Cardiac muscle cell (in vitro differentiated cells and primary cell): ENCODE measurements around the gene AHRR. TPM values are rescaled to one million over a fixed set of nuclear protein-coding genes. Genes with fewer than 3 reads are reported as not detected.
"Not testable (repeated sequence)": the region's sequence is repeated elsewhere in the genome, so short reads cannot be mapped to it uniquely, and the experiment has no call there.

Experiments
- DNase-seq, 2 donors: peaks; one replicate each; pipeline versions ENCODE4 v3.0.0 to v3.0.0-alpha.2; 2010 to 2017; ENCODE audit warnings: low read depth in 1 of 2, low spot score in 1 of 2
- H3K27ac ChIP-seq: fragments of 200-600 bp; sonication (generic); 2 replicates; pipeline ENCODE4 v1.5.1; 2016
- H3K27me3 ChIP-seq: fragments of 200-600 bp; sonication (generic); 2 replicates; pipeline ENCODE4 v1.6.0; 2016; ENCODE audit warnings: control low read depth
- H3K36me3 ChIP-seq: fragments of 200-600 bp; sonication (generic); 2 replicates; pipeline ENCODE4 v1.5.1; 2016; ENCODE audit warnings: control low read depth
- H3K4me1 ChIP-seq: fragments of 200-600 bp; sonication (generic); 2 replicates; pipeline ENCODE4 v1.8.1; 2017; ENCODE audit warnings: low read depth, mild to moderate bottlenecking, mixed run types
- H3K4me3 ChIP-seq: fragments of 200-600 bp; sonication (generic); 2 replicates; pipeline ENCODE4 v1.5.1; 2016; ENCODE audit warnings: mild to moderate bottlenecking
- H3K9me3 ChIP-seq: fragments of 200-600 bp; sonication (generic); 2 replicates; pipeline ENCODE4 v1.5.1; 2017; ENCODE audit warnings: low read depth, mild to moderate bottlenecking, control low read depth
- polyA plus RNA-seq: library from polyadenylated mRNA; unstranded; fragments of >200 nt; fragmentation: Nextera tagmentation; extraction: Ambion mirVana; gene quantifications from 2 replicates; pipeline ENCODE4 v1.2.1, GENCODE V29; 2016
- total RNA-seq: library from RNA; depleted of rRNA; stranded (reverse); fragments of >200 nt; gene quantifications from 2 replicates; pipeline ENCODE4 v1.2.3, GENCODE V29; 2016
- TF ChIP-seq, protein P1 (sequence below): IDR thresholded peaks from 2 replicates; pipeline ENCODE4 v1.5.1; 2012; ENCODE audit warnings: low read depth, mild to moderate bottlenecking, low read length

Gene AHRR
- total and polyA plus RNA-seq, 2 experiments from 2014 or later: 0.99 to 1.4 TPM

DNA sequence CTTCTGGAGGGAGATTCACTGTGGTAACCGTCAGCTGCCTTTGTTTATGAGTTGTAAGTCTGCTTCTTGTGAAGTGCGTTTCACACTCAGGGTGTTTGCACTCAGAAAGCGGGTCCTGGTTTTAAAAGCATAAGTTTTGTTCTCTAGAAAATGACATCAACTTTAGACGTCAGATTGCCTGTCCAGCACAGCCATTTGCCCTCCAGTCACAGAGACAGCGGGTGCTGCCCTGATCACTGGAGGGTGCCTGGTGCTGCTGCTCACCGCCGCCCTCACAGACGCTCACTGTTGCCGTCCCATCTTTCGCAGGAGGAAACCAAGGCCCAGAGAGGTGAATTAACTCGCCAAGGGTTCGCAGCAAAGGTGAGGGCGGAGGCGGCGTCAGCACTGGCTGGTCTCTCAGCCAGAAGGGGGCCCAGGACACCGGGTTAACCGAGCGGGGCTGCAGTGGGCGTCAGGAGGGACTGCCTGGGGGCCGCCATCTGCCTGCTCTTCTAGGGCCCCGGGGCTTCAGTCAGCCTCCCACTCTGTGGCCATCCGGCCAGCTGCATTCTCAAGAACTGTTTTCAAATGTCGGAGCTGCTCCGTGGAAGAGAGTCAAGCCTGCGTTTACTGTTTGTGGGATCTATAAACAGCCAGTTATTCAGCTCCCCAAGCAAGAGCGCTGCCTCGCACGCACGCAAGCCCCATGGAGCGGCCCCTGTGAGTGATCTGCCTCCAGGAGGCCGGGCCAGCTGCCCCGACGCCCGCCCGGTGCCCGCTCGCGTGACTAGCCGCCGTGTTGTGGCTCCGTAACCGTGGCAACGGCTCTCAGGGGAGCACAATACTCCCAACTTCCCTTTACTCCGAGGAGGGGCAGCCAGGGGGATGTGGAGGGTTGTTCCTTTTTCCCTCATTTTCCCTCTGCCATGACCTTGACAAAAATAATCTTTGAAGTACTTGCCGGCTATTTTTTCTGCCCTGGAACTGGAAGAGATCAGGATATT, 78.1 kb downstream of the AHRR start:
- H3K4me3 ChIP-seq: no peak overlapping the region
- peaks cover 11% of the 10 kb centered on the region for H3K4me1 ChIP-seq
- no peak overlapping the region for H3K27ac ChIP-seq

DNA sequence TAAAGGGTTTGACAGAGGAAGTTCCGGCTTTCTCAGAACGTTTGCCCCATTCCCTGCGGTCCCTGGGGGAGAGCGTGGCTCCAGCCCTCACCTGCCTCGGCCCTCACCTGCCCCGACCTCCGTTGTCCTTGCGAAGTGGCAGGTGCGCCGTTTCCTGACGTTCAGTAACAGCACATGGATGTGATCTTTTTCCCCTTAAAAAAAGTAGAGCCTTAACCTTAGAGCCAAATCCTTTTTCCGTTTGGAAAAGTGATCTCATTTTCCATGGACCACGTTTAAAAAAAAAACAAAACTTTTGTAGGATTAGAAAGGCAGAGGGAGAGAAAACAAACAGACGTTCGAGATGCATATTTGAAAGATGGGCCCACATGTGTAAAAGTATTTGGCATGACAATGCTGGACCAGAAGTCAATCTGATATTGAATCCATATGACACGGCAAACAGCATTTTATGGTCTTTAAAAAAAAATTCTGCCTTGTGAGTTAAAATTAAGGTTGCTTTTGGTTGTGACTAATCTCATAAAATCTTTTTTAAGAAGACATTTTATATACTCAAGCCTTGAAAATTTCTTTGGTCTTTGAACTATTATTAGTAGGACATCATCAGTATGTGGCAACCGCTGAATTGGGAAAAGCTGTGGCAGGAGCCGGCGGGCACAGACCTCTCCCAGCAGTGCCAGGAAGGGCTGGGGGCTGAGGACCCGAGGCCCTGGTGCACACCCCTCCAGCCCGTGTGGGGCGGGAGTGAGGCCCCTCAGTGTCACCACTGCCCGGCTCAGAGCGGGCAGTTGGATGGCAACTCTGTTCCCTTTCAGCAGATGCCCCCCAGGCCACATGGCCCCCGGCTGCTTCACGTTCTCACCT, 79.0 kb downstream of the AHRR start:
- no peak overlapping the region for H3K4me3 ChIP-seq
- H3K36me3 ChIP-seq: no peaks in the 10 kb centered on the region
- peaks cover 11% of the 10 kb centered on the region for H3K4me1 ChIP-seq
- no peak overlapping the region for H3K27ac ChIP-seq
- H3K27me3 ChIP-seq: no peaks in the 10 kb centered on the region
- no peak for DNase-seq
- H3K9me3 ChIP-seq: no peaks in the 10 kb centered on the region
- TF ChIP-seq, protein P1, sequence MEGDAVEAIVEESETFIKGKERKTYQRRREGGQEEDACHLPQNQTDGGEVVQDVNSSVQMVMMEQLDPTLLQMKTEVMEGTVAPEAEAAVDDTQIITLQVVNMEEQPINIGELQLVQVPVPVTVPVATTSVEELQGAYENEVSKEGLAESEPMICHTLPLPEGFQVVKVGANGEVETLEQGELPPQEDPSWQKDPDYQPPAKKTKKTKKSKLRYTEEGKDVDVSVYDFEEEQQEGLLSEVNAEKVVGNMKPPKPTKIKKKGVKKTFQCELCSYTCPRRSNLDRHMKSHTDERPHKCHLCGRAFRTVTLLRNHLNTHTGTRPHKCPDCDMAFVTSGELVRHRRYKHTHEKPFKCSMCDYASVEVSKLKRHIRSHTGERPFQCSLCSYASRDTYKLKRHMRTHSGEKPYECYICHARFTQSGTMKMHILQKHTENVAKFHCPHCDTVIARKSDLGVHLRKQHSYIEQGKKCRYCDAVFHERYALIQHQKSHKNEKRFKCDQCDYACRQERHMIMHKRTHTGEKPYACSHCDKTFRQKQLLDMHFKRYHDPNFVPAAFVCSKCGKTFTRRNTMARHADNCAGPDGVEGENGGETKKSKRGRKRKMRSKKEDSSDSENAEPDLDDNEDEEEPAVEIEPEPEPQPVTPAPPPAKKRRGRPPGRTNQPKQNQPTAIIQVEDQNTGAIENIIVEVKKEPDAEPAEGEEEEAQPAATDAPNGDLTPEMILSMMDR: no peak

More for the DNA sequence above, 78.1 kb downstream of the AHRR start:
- H3K9me3 ChIP-seq: no peaks in the 10 kb centered on the region
- no peaks in the 10 kb centered on the region for H3K27me3 ChIP-seq
- TF ChIP-seq, protein P1: no peak
- H3K36me3 ChIP-seq: no peaks in the 10 kb centered on the region
- DNase-seq: peak; percentile 66 to 96

DNA sequence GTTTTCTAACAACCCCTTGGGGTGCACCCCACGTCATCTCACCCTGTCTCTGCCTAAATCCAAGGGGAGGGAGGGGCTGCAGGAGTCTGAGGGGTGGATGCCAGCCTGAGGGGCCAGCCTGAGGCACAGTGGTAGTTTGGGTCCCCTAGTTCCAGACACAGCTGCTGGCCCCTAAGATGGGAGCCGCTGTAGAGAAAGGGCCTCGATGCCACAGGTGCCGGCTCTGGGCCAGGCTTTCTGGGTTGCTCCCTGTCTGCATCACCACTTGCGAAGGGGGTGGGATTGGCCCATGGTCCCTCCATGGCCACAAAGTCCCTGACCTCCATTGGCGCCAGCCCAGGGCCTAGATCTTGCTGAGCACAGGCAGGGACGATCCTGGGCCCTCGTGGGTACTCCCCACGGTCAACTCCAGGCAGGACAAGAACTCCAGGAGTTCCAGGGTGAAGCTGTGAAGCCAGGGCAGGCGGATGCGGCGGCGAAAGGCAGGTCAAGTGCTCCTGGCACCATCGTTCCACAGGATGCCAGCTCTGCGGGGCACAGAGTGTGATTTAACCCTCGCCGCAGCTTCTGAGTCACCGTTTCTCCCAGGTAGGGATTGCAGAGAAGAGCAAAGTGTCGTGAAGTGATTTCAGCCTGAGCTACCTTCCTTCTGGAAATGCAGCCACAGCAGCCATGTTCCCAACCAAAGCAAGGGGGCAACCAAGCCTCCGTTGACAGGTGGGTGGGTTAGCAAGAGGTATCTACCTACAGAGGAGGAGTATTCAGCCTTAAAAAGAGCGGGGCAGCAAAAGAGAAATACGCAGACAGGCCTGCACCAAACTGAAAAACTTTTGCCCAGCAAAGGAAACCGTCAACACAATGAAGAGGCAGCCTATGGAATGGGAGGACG, 79.9 kb downstream of the AHRR start:
- TF ChIP-seq, protein P1: no peak
- no peak overlapping the region for H3K27ac ChIP-seq

DNA sequence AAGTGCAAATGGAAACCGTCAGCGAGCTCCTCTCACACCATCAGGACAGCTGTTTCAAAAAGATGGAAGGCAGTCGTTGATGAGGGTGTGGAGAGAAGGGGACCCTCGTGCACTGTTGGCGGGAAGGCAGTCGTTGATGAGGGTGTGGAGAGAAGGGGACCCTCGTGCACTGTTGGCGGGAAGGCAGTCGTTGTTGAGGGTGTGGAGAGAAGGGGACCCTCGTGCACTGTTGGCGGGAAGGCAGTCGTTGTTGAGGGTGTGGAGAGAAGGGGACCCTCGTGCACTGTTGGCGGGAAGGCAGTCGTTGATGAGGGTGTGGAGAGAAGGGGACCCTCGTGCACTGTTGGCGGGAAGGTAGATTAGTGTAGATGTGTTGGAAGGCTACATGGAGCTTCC, 80.7 kb downstream of the AHRR start:
- not testable (repeated sequence) for H3K27me3 ChIP-seq, H3K4me3 ChIP-seq, H3K9me3 ChIP-seq, DNase-seq, H3K36me3 ChIP-seq, H3K27ac ChIP-seq
- peaks cover 11% of the 10 kb centered on the region for H3K4me1 ChIP-seq

More for the DNA sequence above, 79.9 kb downstream of the AHRR start:
- DNase-seq: no peak
- H3K27me3 ChIP-seq: no peaks in the 10 kb centered on the region
- no peaks in the 10 kb centered on the region for H3K9me3 ChIP-seq
- H3K4me3 ChIP-seq: no peak overlapping the region
- no peaks in the 10 kb centered on the region for H3K36me3 ChIP-seq
- peaks cover 11% of the 10 kb centered on the region for H3K4me1 ChIP-seq

DNA sequence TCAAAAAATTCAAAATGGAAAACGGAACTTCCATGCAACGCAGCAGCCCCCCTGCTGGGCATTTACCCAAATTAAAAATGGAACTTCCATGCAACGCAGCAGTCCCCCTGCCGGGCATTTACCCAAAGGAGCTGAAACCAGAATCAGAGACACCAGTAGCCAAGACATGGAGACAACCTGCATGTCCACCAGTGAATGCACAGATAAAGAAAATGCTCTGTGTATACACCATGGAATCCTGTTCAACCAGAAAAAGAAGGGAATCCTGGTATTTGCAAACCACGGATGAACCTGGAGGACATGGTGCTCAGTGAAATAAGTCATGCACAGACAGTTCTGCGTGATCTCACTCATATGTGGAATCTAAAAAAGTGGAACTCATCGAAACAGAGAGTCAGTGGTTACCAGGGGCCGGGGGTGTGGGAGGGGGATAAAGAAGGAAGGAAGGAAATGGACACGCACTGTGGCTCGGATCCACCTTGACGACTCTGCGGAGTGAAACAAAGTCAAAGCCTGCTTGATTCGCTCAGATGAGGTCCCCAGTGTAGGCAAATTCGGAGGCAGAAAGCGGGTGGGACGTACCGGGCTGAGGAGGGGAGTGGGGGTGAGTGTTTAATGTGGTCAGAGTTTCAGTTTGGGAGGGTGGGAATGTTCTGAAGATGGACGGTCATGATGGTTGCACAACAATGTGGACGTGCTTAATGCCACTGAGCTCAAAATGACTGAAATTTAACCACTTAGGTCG, 81.3 kb downstream of the AHRR start:
- H3K27me3 ChIP-seq: no peaks in the 10 kb centered on the region
- no peak overlapping the region for H3K4me3 ChIP-seq
- no peaks in the 10 kb centered on the region for H3K9me3 ChIP-seq
- DNase-seq: no peak
- H3K27ac ChIP-seq: no peak overlapping the region
- H3K36me3 ChIP-seq: no peaks in the 10 kb centered on the region
- TF ChIP-seq, protein P1: no peak
- peaks cover 11% of the 10 kb centered on the region for H3K4me1 ChIP-seq
